GM12801 (cell line): ENCODE results near the gene OPN1MW.
"Not testable (repeated sequence)": the region's sequence is repeated elsewhere in the genome, so short reads cannot be mapped to it uniquely, and the experiment has no call there.

Experiments used
- TF ChIP-seq, protein P1 (sequence below): IDR thresholded peaks from one replicate; pipeline ENCODE4 v1.5.1; 2011; ENCODE audit warnings: control low read depth; ENCODE audit not compliant: insufficient read length; ENCODE audit errors: extremely low read depth

OPN1MW gene

DNA sequence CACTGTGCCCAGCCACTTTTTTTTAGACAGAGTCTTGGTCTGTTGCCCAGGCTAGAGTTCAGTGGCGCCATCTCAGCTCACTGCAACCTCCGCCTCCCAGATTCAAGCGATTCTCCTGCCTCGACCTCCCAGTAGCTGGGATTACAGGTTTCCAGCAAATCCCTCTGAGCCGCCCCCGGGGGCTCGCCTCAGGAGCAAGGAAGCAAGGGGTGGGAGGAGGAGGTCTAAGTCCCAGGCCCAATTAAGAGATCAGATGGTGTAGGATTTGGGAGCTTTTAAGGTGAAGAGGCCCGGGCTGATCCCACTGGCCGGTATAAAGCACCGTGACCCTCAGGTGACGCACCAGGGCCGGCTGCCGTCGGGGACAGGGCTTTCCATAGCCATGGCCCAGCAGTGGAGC, at the start of gene OPN1MW:
TSS of gene OPN1MW (plus strand) at position 301 of the 400 bp plus-strand sequence. CDS start at position 383, 82 bp downstream.
- TF ChIP-seq, protein P1, sequence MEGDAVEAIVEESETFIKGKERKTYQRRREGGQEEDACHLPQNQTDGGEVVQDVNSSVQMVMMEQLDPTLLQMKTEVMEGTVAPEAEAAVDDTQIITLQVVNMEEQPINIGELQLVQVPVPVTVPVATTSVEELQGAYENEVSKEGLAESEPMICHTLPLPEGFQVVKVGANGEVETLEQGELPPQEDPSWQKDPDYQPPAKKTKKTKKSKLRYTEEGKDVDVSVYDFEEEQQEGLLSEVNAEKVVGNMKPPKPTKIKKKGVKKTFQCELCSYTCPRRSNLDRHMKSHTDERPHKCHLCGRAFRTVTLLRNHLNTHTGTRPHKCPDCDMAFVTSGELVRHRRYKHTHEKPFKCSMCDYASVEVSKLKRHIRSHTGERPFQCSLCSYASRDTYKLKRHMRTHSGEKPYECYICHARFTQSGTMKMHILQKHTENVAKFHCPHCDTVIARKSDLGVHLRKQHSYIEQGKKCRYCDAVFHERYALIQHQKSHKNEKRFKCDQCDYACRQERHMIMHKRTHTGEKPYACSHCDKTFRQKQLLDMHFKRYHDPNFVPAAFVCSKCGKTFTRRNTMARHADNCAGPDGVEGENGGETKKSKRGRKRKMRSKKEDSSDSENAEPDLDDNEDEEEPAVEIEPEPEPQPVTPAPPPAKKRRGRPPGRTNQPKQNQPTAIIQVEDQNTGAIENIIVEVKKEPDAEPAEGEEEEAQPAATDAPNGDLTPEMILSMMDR, result not testable (repeated sequence)

DNA sequence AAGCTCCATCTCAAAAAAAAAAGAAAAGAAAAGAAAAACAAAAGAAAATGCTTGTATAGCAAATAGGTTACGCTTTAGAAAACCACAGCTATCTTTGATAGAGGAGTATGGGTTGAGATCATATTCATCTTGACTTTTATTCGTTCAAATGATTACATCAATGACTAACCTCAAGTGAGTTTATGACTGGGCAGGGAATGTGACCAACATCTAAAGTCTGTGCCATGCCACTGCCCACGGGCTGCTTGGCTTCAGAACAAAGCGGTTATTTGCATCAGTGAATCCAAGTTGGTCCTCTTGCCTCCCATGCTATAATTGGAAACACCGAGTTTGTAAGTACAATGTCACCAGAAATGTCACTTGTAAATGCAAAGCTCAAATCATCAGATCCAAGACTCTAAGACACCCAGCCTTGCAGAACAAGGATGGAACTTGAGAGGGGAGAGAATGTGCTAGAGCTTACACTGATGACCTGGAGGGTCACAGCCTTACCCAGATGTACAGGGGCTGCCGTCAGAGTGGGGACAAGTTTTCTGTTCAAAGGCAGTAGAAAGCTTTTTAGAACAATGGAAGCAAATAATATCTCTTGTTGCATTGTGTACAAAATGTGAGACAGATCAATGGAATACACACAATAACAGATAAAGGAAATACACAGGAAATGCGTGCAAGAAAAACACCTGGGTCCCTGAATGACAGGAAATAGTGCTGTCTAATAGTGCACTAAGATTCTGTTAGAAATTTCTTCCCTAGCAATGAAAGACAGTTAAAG, 46.8 kb upstream of the OPN1MW start:
- TF ChIP-seq, protein P1, result no peak

DNA sequence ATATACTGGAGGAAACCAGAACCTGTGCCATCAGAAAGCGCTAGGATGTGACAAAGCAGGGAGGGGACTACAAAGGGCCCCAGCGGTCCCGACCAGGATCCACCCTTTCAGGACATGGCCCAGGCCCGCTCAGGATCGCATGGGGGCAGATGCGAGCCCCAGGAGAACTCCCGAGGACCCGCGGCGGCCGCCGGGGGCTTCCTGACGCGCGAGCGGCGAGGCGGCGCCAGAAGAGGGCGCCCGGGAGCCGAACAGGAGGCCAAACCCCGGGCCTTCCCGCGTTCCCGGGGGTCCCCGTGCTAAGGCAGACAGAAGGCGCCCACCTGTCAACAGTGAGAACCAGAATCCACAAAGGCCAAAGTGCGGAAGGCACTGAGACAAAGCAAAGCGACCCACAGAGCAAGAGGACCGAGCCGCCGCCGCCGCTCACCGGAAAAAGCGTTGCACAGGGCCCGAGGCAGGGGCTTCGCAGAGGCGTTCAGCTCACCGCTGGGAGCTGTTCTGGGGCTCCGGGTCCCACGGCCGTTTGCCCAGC, 45.7 kb upstream of the OPN1MW start:
- TF ChIP-seq, protein P1, result no peak

DNA sequence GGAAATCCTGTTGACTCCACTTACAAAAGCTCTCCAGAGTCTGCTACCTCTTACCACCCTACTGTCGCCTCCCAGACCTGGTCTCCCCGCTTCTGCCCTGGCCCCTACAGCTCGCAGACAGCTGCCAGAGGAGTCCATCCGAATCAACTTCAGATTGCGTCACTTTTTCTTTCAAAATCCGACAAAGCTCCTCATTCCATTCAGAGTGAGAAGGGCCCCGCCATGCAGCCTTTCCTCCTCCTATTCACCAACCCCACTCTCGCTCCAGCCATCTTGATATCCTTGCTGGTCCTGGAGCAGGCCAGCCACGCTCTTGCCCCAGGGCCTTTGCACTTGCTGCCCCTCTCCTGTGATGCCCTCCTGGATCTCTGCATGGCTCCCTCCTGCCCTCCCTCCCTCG, 43.5 kb upstream of the OPN1MW start:
- TF ChIP-seq, protein P1, result no peak

DNA sequence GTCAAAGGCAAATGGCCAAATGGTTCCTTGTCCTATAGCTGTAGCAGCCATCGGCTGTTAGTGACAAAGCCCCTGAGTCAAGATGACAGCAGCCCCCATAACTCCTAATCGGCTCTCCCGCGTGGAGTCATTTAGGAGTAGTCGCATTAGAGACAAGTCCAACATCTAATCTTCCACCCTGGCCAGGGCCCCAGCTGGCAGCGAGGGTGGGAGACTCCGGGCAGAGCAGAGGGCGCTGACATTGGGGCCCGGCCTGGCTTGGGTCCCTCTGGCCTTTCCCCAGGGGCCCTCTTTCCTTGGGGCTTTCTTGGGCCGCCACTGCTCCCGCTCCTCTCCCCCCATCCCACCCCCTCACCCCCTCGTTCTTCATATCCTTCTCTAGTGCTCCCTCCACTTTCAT, 42.2 kb upstream of the OPN1MW start:
- TF ChIP-seq, protein P1, result no peak

DNA sequence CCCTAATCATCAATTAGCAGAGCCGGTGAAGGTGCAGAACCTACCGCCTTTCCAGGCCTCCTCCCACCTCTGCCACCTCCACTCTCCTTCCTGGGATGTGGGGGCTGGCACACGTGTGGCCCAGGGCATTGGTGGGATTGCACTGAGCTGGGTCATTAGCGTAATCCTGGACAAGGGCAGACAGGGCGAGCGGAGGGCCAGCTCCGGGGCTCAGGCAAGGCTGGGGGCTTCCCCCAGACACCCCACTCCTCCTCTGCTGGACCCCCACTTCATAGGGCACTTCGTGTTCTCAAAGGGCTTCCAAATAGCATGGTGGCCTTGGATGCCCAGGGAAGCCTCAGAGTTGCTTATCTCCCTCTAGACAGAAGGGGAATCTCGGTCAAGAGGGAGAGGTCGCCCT, 41.7 kb upstream of the OPN1MW start:
- TF ChIP-seq, protein P1, result no peak

DNA sequence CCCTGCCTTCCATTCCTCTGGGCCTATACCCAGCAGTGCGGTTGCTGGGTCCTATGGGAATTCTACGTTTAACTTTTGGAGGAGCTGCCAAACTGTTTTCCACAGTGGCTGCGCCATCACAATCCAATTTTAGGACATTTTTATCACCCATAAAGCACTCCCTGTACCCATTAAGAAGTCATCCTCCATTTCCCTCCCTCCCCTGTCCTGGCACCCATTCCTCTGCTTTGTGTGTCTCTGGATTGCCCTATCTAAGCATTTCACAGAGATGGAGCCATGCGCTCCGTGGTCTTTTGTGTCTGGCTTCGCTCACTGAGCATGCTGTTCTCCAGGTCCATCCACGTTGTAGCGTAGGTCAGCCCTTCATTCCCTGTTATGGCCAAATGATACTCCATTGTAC, 40.0 kb upstream of the OPN1MW start:
- TF ChIP-seq, protein P1, result no peak
